Chondrocyte (in vitro differentiated cells): Measurements from ENCODE around the gene RSPO4. TPM values are rescaled to one million over a fixed set of nuclear protein-coding genes. Genes with fewer than 3 reads are reported as not detected.

Experiments
- DNase-seq: peaks from one replicate; pipeline ENCODE4 v3.0.0; 2021; ENCODE audit warnings: mixed read lengths, low spot score
- H3K27ac Mint-ChIP-seq: one replicate; pipeline ENCODE4 v1.8.0; 2021; ENCODE audit warnings: mild to moderate bottlenecking, moderate library complexity, mixed read lengths; ENCODE audit not compliant: unreplicated experiment
- H3K27me3 Mint-ChIP-seq: 2 replicates; pipeline ENCODE4 v1.8.0; 2021; ENCODE audit warnings: low read depth, mixed read lengths
- H3K36me3 Mint-ChIP-seq: 2 replicates; pipeline ENCODE4 v1.8.0; 2021; ENCODE audit warnings: low read depth, mixed read lengths
- H3K4me1 Mint-ChIP-seq: 2 replicates; pipeline ENCODE4 v1.8.0; 2021; ENCODE audit warnings: low read depth, mild to moderate bottlenecking, mixed read lengths
- H3K4me3 Mint-ChIP-seq: one replicate; pipeline ENCODE4 v1.8.0; 2021; ENCODE audit warnings: mild to moderate bottlenecking, moderate library complexity, mixed read lengths; ENCODE audit not compliant: unreplicated experiment
- H3K9me3 Mint-ChIP-seq: 2 replicates; pipeline ENCODE4 v1.8.0; 2021; ENCODE audit warnings: low read depth, mixed read lengths
- CTCF ChIP-seq: fragments of 200-600 bp; sonication (generic); IDR thresholded peaks from 2 replicates; pipeline ENCODE4 v1.5.0; 2021; ENCODE audit warnings: antibody characterized with exemption, mild to moderate bottlenecking, moderate library complexity
- total RNA-seq: library from RNA; stranded (reverse); gene quantifications from 3 replicates; pipeline ENCODE4 v1.2.1, GENCODE V29; 2021

The RSPO4 gene
- total RNA-seq, 1 donor from 2014 or later, result not detected

- no peak for DNase-seq
- Mint-ChIP-seq H3K27me3 (peaks cover 34% of the 10 kb centered on the region), H3K4me1 (no peaks in the 10 kb centered on the region), H3K27ac (peak overlapping the region; percentile 42), H3K4me3 (no peak overlapping the region), H3K9me3 (no peaks in the 10 kb centered on the region), H3K36me3 (no peaks in the 10 kb centered on the region)
- no peak for TF ChIP-seq CTCF
These were observed 57.2 kb downstream of the RSPO4 start for GRCh38 chr20:944774-945410.

GRCh38 chr20:944148-944547 is 58.0 kb downstream of the RSPO4 start:
- Mint-ChIP-seq H3K4me1 (no peaks in the 10 kb centered on the region), H3K4me3 (no peak overlapping the region), H3K27me3 (peaks cover 32% of the 10 kb centered on the region), H3K27ac (no peak overlapping the region), H3K9me3 (no peaks in the 10 kb centered on the region), H3K36me3 (no peaks in the 10 kb centered on the region)
- DNase-seq, result no peak
- TF ChIP-seq CTCF, result no peak

- H3K9me3 Mint-ChIP-seq, result no peaks in the 10 kb centered on the region
- TF ChIP-seq CTCF, result no peak
- no peak overlapping the region for H3K27ac Mint-ChIP-seq
- H3K36me3 Mint-ChIP-seq, result no peaks in the 10 kb centered on the region
- no peak for DNase-seq
- H3K27me3 Mint-ChIP-seq, result peaks cover 19% of the 10 kb centered on the region
- H3K4me3 Mint-ChIP-seq, result no peak overlapping the region
- H3K4me1 Mint-ChIP-seq, result no peaks in the 10 kb centered on the region
These were observed 59.5 kb downstream of the RSPO4 start for GRCh38 chr20:942611-943010.

- DNase-seq, result no peak
- H3K4me1 Mint-ChIP-seq, result no peaks in the 10 kb centered on the region
- TF ChIP-seq CTCF, result no peak
- no peak overlapping the region for H3K27ac Mint-ChIP-seq
- H3K36me3 Mint-ChIP-seq, result no peaks in the 10 kb centered on the region
- H3K27me3 Mint-ChIP-seq, result peaks cover 9% of the 10 kb centered on the region
- H3K9me3 Mint-ChIP-seq, result no peaks in the 10 kb centered on the region
- H3K4me3 Mint-ChIP-seq, result no peak overlapping the region
These were observed 61.2 kb downstream of the RSPO4 start for GRCh38 chr20:940926-941325.

GRCh38 chr20:939606-940005 is 62.5 kb downstream of the RSPO4 start:
- no peak for TF ChIP-seq CTCF
- no peak overlapping the region for H3K27ac Mint-ChIP-seq
- no peak overlapping the region for H3K4me3 Mint-ChIP-seq
- no peaks in the 10 kb centered on the region for H3K36me3 Mint-ChIP-seq
- H3K4me1 Mint-ChIP-seq, result no peaks in the 10 kb centered on the region
- peaks cover 4% of the 10 kb centered on the region for H3K27me3 Mint-ChIP-seq
- H3K9me3 Mint-ChIP-seq, result no peaks in the 10 kb centered on the region
- DNase-seq, result no peak
